ENCODE data around the gene MAL.

The MAL gene

GRCh38 chr2:95076705-95077529 is 51.4 kb downstream of the MAL start:
- DNase-seq (ENCODE audit: insufficient read length, low spot score) (peak; percentile 75), FAIRE-seq (no peak)
- peak; percentile 76 for TF ChIP-seq CTCF (IDR thresholded peaks at IDR 0.05; ENCODE audit: insufficient read depth, missing control alignments)

- DNase-seq (ENCODE audit: insufficient read length, low spot score) (no peak), FAIRE-seq (no peak)
- TF ChIP-seq CTCF (IDR thresholded peaks at IDR 0.05; ENCODE audit: insufficient read depth, missing control alignments) = no peak
Observed at GRCh38 chr2:95077530-95077825, 52.0 kb downstream of the MAL start.

- DNase-seq (ENCODE audit: insufficient read length, low spot score) (no peak), FAIRE-seq (no peak)
- TF ChIP-seq CTCF (IDR thresholded peaks at IDR 0.05; ENCODE audit: insufficient read depth, missing control alignments) = no peak
Observed at GRCh38 chr2:95077861-95078603, 52.5 kb downstream of the MAL start.

GRCh38 chr2:95079199-95079683 is 53.7 kb downstream of the MAL start:
- no peak for TF ChIP-seq CTCF (IDR thresholded peaks at IDR 0.05; ENCODE audit: insufficient read depth, missing control alignments)
- FAIRE-seq (no peak), DNase-seq (ENCODE audit: insufficient read length, low spot score) (no peak)

- FAIRE-seq (no peak), DNase-seq (ENCODE audit: insufficient read length, low spot score) (no peak)
- no peak for TF ChIP-seq CTCF (IDR thresholded peaks at IDR 0.05; ENCODE audit: insufficient read depth, missing control alignments)
Observed at GRCh38 chr2:95082477-95082876, 57.0 kb downstream of the MAL start.

- no peak for FAIRE-seq
- no peak for TF ChIP-seq CTCF (IDR thresholded peaks at IDR 0.05; ENCODE audit: insufficient read depth, missing control alignments)
- no peak for DNase-seq (ENCODE audit: insufficient read length, low spot score)
Observed at GRCh38 chr2:95086017-95086416, 60.5 kb downstream of the MAL start.

GRCh38 chr2:95087379-95087778 is 61.9 kb downstream of the MAL start:
- FAIRE-seq = no peak
- DNase-seq (ENCODE audit: insufficient read length, low spot score) = no peak
- TF ChIP-seq CTCF (IDR thresholded peaks at IDR 0.05; ENCODE audit: insufficient read depth, missing control alignments) = no peak

Measured in D721Med (cell line).